Fibroblast of lung (primary cell): ENCODE measurements around the gene ZAR1L.

Experiments
- CTCF ChIP-seq, 2 donors: IDR thresholded peaks in 1 of 2; conservative IDR thresholded peaks in 1 of 2; 1 replicate in 1 of 2; 2 replicates in 1 of 2; pipeline ENCODE4 v1.5.1; 2011 to 2012; ENCODE audit warnings: low read length in 2 of 2, control low read depth in 1 of 2, inconsistent platforms in 1 of 2, low read depth in 1 of 2, mild to moderate bottlenecking in 1 of 2
- EZH2 ChIP-seq: IDR thresholded peaks from 2 replicates; pipeline ENCODE4 v1.5.1; 2012; ENCODE audit warnings: low read length, control low read depth, mild to moderate bottlenecking; ENCODE audit errors: missing control alignments

- TF ChIP-seq CTCF (conservative IDR thresholded peaks at IDR 0.05 in 1 of 2, IDR thresholded peaks at IDR 0.05 in 1 of 2; ENCODE audit: low read depth in 1 of 2, low read length in 2 of 2) (no peak), EZH2 (no peak)
Measured at GRCh38 chr13:32334671-32335070, 19.5 kb upstream of the ZAR1L start.
